A673 (cell line): ENCODE data around the gene CPM. TPM values are rescaled to one million over a fixed set of nuclear protein-coding genes. Genes with fewer than 3 reads are reported as not detected.

Experiments used
- BruUV-seq: library from RNA; stranded (reverse); fragments of 400-500 nt; replicated peaks from 2 replicates; lab custom pipeline; 2021; lab: Mats Ljungman, UMichigan
- CTCF ChIA-PET: fragments of 300-600 bp; sonication (Branson Sonifier 250); formaldehyde crosslinking; loops from one replicate; lab custom pipeline; 2022; ENCODE audit warnings: antibody characterized with exemption; lab: Charles Lee
- POLR2A ChIA-PET: fragments of 300-600 bp; sonication (Branson Sonifier 250); formaldehyde crosslinking; loops from one replicate; lab custom pipeline; 2022; ENCODE audit warnings: antibody characterized with exemption; ENCODE audit not compliant: low non-redundant PET; lab: Charles Lee
- DNase-seq: peaks from one replicate; pipeline ENCODE4 v3.0.0-alpha.2; 2015; ENCODE audit warnings: low spot score
- H3K27ac ChIP-seq: fragments of 200-600 bp; sonication (generic); 2 replicates; pipeline ENCODE4 v1.5.1; 2016; ENCODE audit warnings: mixed run types, low read depth, mild to moderate bottlenecking, mixed read lengths, antibody characterized with exemption, low read length; ENCODE audit not compliant: poor library complexity, severe bottlenecking
- H3K27me3 ChIP-seq: fragments of 200-600 bp; sonication (generic); replicated peaks from 2 replicates; pipeline ENCODE4 v1.6.1; 2017; ENCODE audit warnings: mixed run types, low read depth, mild to moderate bottlenecking, mixed read lengths, antibody characterized with exemption, low read length; ENCODE audit not compliant: insufficient read depth, poor library complexity
- H3K36me3 ChIP-seq: fragments of 200-600 bp; sonication (generic); 2 replicates; pipeline ENCODE4 v1.6.1; 2016; ENCODE audit warnings: mixed run types, mild to moderate bottlenecking, mixed read lengths, antibody characterized with exemption, low read length; ENCODE audit not compliant: insufficient read depth, poor library complexity, severe bottlenecking
- H3K4me1 ChIP-seq: fragments of 200-600 bp; sonication (generic); 2 replicates; pipeline ENCODE4 v1.6.1; 2017; ENCODE audit warnings: mixed run types, mild to moderate bottlenecking, mixed read lengths, antibody characterized with exemption, low read length; ENCODE audit not compliant: insufficient read depth, poor library complexity, severe bottlenecking
- H3K4me3 ChIP-seq: fragments of 200-600 bp; sonication (generic); 2 replicates; pipeline ENCODE4 v1.5.1; 2016; ENCODE audit warnings: low read depth, mixed run types, mild to moderate bottlenecking, mixed read lengths, low read length; ENCODE audit not compliant: poor library complexity, severe bottlenecking
- H3K9me3 ChIP-seq: fragments of 200-600 bp; sonication (generic); 2 replicates; pipeline ENCODE4 v1.6.1; 2016; ENCODE audit warnings: mixed run types, low read depth, mild to moderate bottlenecking, mixed read lengths, antibody characterized with exemption, low read length; ENCODE audit not compliant: poor library complexity, severe bottlenecking
- EZH2 ChIP-seq: fragments of 200-600 bp; sonication (generic); IDR thresholded peaks from 2 replicates; pipeline ENCODE4 v1.6.1; 2017; ENCODE audit warnings: borderline replicate concordance, low read depth, mild to moderate bottlenecking, mixed read lengths, antibody characterized with exemption, low read length; ENCODE audit not compliant: poor library complexity, severe bottlenecking
- intact Hi-C: fragments of 100-400 bp; cut with micrococcal nuclease; formaldehyde crosslinking; loops from one replicate; pipeline ENCODE4 v1.10.0; 2022; ENCODE audit not compliant: unreplicated experiment
- total RNA-seq: library from RNA; stranded (reverse); gene quantifications from 2 replicates; pipeline ENCODE4 v1.2.3, GENCODE V29; 2021
- TF ChIP-seq, protein P1 (sequence below): fragments of 300-800, 200-600 bp; sonication (generic); conservative IDR thresholded peaks from 2 replicates; pipeline ENCODE4 v1.5.1; 2017; ENCODE audit warnings: low read depth, mild to moderate bottlenecking, antibody characterized with exemption, low read length, moderate library complexity, mixed read lengths

CPM gene
- total RNA-seq, 1 experiment from 2014 or later: 0.84 TPM

DNA sequence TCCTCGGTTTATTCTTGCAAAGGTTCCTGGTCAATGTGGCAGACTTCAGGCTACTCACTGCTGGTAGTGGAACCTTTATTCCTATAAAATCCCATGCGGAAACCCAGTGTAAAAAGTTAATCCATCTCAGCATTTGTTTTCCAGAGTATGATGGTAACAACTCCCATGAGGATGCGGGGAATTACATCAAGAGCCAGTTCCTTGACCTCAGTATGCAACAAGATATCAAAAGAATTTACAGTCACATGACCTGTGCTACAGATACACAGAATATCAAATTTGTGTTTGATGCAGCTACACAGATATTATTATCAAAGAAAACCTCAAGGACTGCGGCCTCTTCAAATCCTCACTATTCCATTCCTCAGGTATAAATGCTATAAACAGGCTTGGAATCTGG lies 19.3 kb downstream of the CPM start:
- H3K4me3 ChIP-seq: no peak overlapping the region
- intact Hi-C loops: no loop called here
- no TSS peak for BruUV-seq
- H3K36me3 ChIP-seq: no peaks in the 10 kb centered on the region
- H3K9me3 ChIP-seq: no peaks in the 10 kb centered on the region
- DNase-seq: no peak
- POLR2A ChIA-PET: no interaction called here
- H3K4me1 ChIP-seq: no peaks in the 10 kb centered on the region
- CTCF ChIA-PET: no interaction called here
- no peaks in the 10 kb centered on the region for H3K27me3 ChIP-seq
- TF ChIP-seq, protein P1, sequence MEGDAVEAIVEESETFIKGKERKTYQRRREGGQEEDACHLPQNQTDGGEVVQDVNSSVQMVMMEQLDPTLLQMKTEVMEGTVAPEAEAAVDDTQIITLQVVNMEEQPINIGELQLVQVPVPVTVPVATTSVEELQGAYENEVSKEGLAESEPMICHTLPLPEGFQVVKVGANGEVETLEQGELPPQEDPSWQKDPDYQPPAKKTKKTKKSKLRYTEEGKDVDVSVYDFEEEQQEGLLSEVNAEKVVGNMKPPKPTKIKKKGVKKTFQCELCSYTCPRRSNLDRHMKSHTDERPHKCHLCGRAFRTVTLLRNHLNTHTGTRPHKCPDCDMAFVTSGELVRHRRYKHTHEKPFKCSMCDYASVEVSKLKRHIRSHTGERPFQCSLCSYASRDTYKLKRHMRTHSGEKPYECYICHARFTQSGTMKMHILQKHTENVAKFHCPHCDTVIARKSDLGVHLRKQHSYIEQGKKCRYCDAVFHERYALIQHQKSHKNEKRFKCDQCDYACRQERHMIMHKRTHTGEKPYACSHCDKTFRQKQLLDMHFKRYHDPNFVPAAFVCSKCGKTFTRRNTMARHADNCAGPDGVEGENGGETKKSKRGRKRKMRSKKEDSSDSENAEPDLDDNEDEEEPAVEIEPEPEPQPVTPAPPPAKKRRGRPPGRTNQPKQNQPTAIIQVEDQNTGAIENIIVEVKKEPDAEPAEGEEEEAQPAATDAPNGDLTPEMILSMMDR: no peak
- no peak for TF ChIP-seq EZH2
- no peak overlapping the region for H3K27ac ChIP-seq

GRCh38 chr12:68912916-68913315 lies 20.1 kb downstream of the CPM start:
- ChIA-PET CTCF (no interaction called here), POLR2A (no interaction called here)

GRCh38 chr12:68911197-68911718 lies 21.7 kb downstream of the CPM start:
- H3K36me3 ChIP-seq: no peaks in the 10 kb centered on the region
- H3K4me3 ChIP-seq: no peak overlapping the region
- no peaks in the 10 kb centered on the region for H3K27me3 ChIP-seq
- intact Hi-C loops: no loop called here
- no peak overlapping the region for H3K27ac ChIP-seq
- no peak for TF ChIP-seq EZH2
- TF ChIP-seq, protein P1: no peak
- DNase-seq: no peak
- H3K4me1 ChIP-seq: no peaks in the 10 kb centered on the region
- CTCF ChIA-PET: no interaction called here
- POLR2A ChIA-PET: no interaction called here
- no TSS peak for BruUV-seq
- H3K9me3 ChIP-seq: no peaks in the 10 kb centered on the region

More at GRCh38 chr12:68912916-68913315, 20.1 kb downstream of the CPM start:
- TF ChIP-seq, protein P1: no peak
- TF ChIP-seq EZH2: no peak
- Histone ChIP-seq H3K4me3 (no peak overlapping the region), H3K9me3 (no peaks in the 10 kb centered on the region), H3K27ac (no peak overlapping the region), H3K27me3 (no peaks in the 10 kb centered on the region), H3K4me1 (no peaks in the 10 kb centered on the region), H3K36me3 (no peaks in the 10 kb centered on the region)
- intact Hi-C loops: no loop called here
- no TSS peak for BruUV-seq
- no peak for DNase-seq
